HepG2 (cell line): ENCODE results near the gene C1QTNF3. TPM values are rescaled to one million over a fixed set of nuclear protein-coding genes. Genes with fewer than 3 reads are reported as not detected.

Experiments used
- BCL6 ChIP-seq: IDR thresholded peaks from 2 replicates; pipeline ENCODE4 v1.6.1; 2016; ENCODE audit warnings: missing genetic modification reagents, missing compliant biosample characterization
- BRCA1 ChIP-seq: sonication (generic); formaldehyde crosslinking; IDR thresholded peaks from 2 replicates; pipeline ENCODE4 v1.4.0; 2020; ENCODE audit warnings: missing genetic modification reagents
- CCAR2 ChIP-seq: fragments of 200-400 bp; formaldehyde crosslinking; optimal IDR thresholded peaks from 2 replicates; pipeline ENCODE3; 2018; ENCODE audit warnings: low read depth, mild to moderate bottlenecking, low read length, moderate library complexity
- CEBPZ ChIP-seq: IDR thresholded peaks from 2 replicates; pipeline ENCODE4 v1.6.1; 2012; ENCODE audit warnings: low read length, improper control_type of control experiment
- GABPA ChIP-seq, 2 experiments: IDR thresholded peaks; 2 replicates each; pipeline ENCODE4 v1.6.1; 2011 to 2016; ENCODE audit warnings: low read depth in 2 of 2, low read length in 1 of 2, missing biosample characterization in 1 of 2, missing genetic modification characterization in 1 of 2
- KLF6 ChIP-seq: IDR thresholded peaks from 2 replicates; pipeline ENCODE4 v1.8.0; 2016; ENCODE audit warnings: missing biosample characterization, missing genetic modification reagents
- NFKB2 ChIP-seq: sonication (generic); formaldehyde crosslinking; IDR thresholded peaks from 2 replicates; pipeline ENCODE4 v1.4.0; 2020; ENCODE audit warnings: missing genetic modification reagents, borderline replicate concordance
- NR3C1 ChIP-seq: sonication (generic); formaldehyde crosslinking; IDR thresholded peaks from 2 replicates; pipeline ENCODE4 v1.4.0; 2020; ENCODE audit warnings: missing genetic modification reagents
- TP53 ChIP-seq: sonication (generic); formaldehyde crosslinking; conservative IDR thresholded peaks from 2 replicates; pipeline ENCODE4 v1.4.0; 2020; ENCODE audit warnings: missing genetic modification reagents
- ZBTB20 ChIP-seq: sonication (generic); formaldehyde crosslinking; IDR thresholded peaks from 2 replicates; pipeline ENCODE4 v1.8.1; 2023; ENCODE audit warnings: missing genetic modification reagents, low read depth, mild to moderate bottlenecking, borderline replicate concordance
- ZBTB39 ChIP-seq: sonication (generic); formaldehyde crosslinking; IDR thresholded peaks from 2 replicates; pipeline ENCODE4 v1.5.0; 2020; ENCODE audit warnings: missing genetic modification reagents
- ZFP41 ChIP-seq: sonication (generic); formaldehyde crosslinking; IDR thresholded peaks from 2 replicates; pipeline ENCODE4 v1.4.0; 2020; ENCODE audit warnings: mild to moderate bottlenecking, missing genetic modification reagents, borderline replicate concordance
- ZFP82 ChIP-seq: sonication (generic); formaldehyde crosslinking; IDR thresholded peaks from 2 replicates; pipeline ENCODE4 v1.5.1; 2020; ENCODE audit warnings: mild to moderate bottlenecking, missing genetic modification reagents, borderline replicate concordance
- ZNF224 ChIP-seq: sonication (generic); formaldehyde crosslinking; IDR thresholded peaks from 2 replicates; pipeline ENCODE4 v1.5.0; 2020; ENCODE audit warnings: mild to moderate bottlenecking, missing genetic modification reagents
- ZNF232 ChIP-seq: sonication (generic); formaldehyde crosslinking; IDR thresholded peaks from 2 replicates; pipeline ENCODE4 v1.4.0; 2020; ENCODE audit warnings: missing genetic modification reagents, borderline replicate concordance
- ZNF234 ChIP-seq: sonication (generic); formaldehyde crosslinking; conservative IDR thresholded peaks from 2 replicates; pipeline ENCODE4 v1.5.1; 2020; ENCODE audit warnings: mild to moderate bottlenecking, missing genetic modification reagents
- ZNF329 ChIP-seq: sonication (generic); formaldehyde crosslinking; IDR thresholded peaks from 2 replicates; pipeline ENCODE4 v1.9.0; 2021; ENCODE audit warnings: low read depth, mild to moderate bottlenecking, missing genetic modification reagents
- ZNF430 ChIP-seq: sonication (generic); formaldehyde crosslinking; IDR thresholded peaks from 2 replicates; pipeline ENCODE4 v1.9.0; 2021; ENCODE audit warnings: mild to moderate bottlenecking, missing genetic modification reagents
- ZNF607 ChIP-seq: sonication (generic); formaldehyde crosslinking; IDR thresholded peaks from 2 replicates; pipeline ENCODE4 v1.5.1; 2020; ENCODE audit warnings: missing genetic modification reagents, mild to moderate bottlenecking, borderline replicate concordance
- ZNF713 ChIP-seq: sonication (generic); formaldehyde crosslinking; IDR thresholded peaks from 2 replicates; pipeline ENCODE4 v1.4.0; 2020; ENCODE audit warnings: mild to moderate bottlenecking, missing genetic modification reagents
- polyA plus RNA-seq, 8 experiments: library from polyadenylated mRNA; depleted of rRNA in 3 of 8; stranded (reverse) in 7 of 8; unstranded in 1 of 8; fragments of >200 nt; fragmentation: Illumina TruSeq in 4 of 8; extraction: Trizol in 4 of 8; gene quantifications; 2 replicates each; pipeline versions ENCODE4 v1.2.1 to v1.2.3, GENCODE V29; 2011 to 2016; ENCODE audit warnings: low read depth in 4 of 8, missing spikeins in 1 of 8, mixed read lengths in 1 of 8; ENCODE audit not compliant: insufficient read depth in 1 of 8
- total RNA-seq, 5 experiments: library from RNA; depleted of rRNA; stranded (reverse); fragments of >200 nt; fragmentation: Illumina TruSeq; extraction: Trizol; gene quantifications; 2 replicates each; pipeline ENCODE4 v1.2.3, GENCODE V29; 2016; ENCODE audit warnings: low read depth in 1 of 5

Gene C1QTNF3
- total and polyA plus RNA-seq, 2 of the 13 experiments (the other 11 are each of a cell fraction or from before 2014, with no cell fraction given) = 3.3 to 10.8 TPM

- no peak for TF ChIP-seq ZNF713
- 0 out of 2 replicates have a peak, but pooled peaks have one; percentile 29 for TF ChIP-seq TP53
- TF ChIP-seq BCL6 (CRISPR knock-in tag) = no peak; the same call in 1 of the 2 replicates
- TF ChIP-seq NR3C1 = no peak
- TF ChIP-seq CEBPZ = no peak
- TF ChIP-seq ZBTB39 (CRISPR knock-in tag) = 0 out of 2 replicates have a peak, but pooled peaks have one; percentile 40
- no peak for TF ChIP-seq CCAR2
- TF ChIP-seq ZNF329 (CRISPR knock-in tag) = peak; percentile 67; the same call in 1 of the 2 replicates
- peak; percentile 92; the same call in 1 of the 2 replicates for TF ChIP-seq NFKB2
- TF ChIP-seq ZNF430 (CRISPR knock-in tag) = peak; percentile 78; the same call in 1 of the 2 replicates
- 0 out of 2 replicates have a peak, but pooled peaks have one; percentile 55 for TF ChIP-seq ZNF232 (CRISPR knock-in tag)
- TF ChIP-seq KLF6 = peak; percentile 93
- TF ChIP-seq BRCA1 (CRISPR knock-in tag) = peak; percentile 78
- TF ChIP-seq ZBTB20 = peak; percentile 66; the same call in 1 of the 2 replicates
- TF ChIP-seq ZFP82 (CRISPR knock-in tag) = peak; percentile 24; the same call in 1 of the 2 replicates
- peak; percentile 63; the same call in 1 of the 2 replicates for TF ChIP-seq ZNF607
- TF ChIP-seq ZNF234 = no peak
- peak; percentile 91 for TF ChIP-seq ZFP41 (CRISPR knock-in tag)
- peak; percentile 36; the same call in 1 of the 2 replicates for TF ChIP-seq GABPA (IDR thresholded peaks at IDR 0.05; ENCODE audit: low read depth, low read length)
- peak; percentile 29; the same call in 1 of the 2 replicates for TF ChIP-seq GABPA (CRISPR knock-in tag; IDR thresholded peaks at IDR 0.05; ENCODE audit: low read depth)
- TF ChIP-seq ZNF224 (CRISPR knock-in tag) = peak; percentile 86; the same call in 1 of the 2 replicates
Measured at GRCh38 chr5:34007621-34008600, 35.1 kb downstream of the C1QTNF3 start, which contains the start of gene AMACR (continued).
